Mesothelial cell of epicardium (in vitro differentiated cells): ENCODE results near the gene LSP1. TPM values are rescaled to one million over a fixed set of nuclear protein-coding genes. Genes with fewer than 3 reads are reported as not detected.

Experiments
- DNase-seq, 2 experiments: peaks; one replicate each; pipeline ENCODE4 v3.0.0; 2021; ENCODE audit warnings: low spot score in 2 of 2; ENCODE audit not compliant: unreplicated experiment in 2 of 2
- H3K27ac Mint-ChIP-seq: 2 replicates; pipeline ENCODE4 v1.8.0; 2021; ENCODE audit warnings: mixed read lengths
- H3K27me3 Mint-ChIP-seq: 2 replicates; pipeline ENCODE4 v1.8.0; 2021; ENCODE audit warnings: low read depth, mixed read lengths
- H3K36me3 Mint-ChIP-seq: 2 replicates; pipeline ENCODE4 v1.8.0; 2021; ENCODE audit warnings: mixed read lengths
- H3K4me1 Mint-ChIP-seq: 2 replicates; pipeline ENCODE4 v1.8.0; 2021; ENCODE audit warnings: mixed read lengths
- H3K4me3 Mint-ChIP-seq: 2 replicates; pipeline ENCODE4 v1.8.0; 2021; ENCODE audit warnings: mild to moderate bottlenecking, moderate library complexity, mixed read lengths
- H3K9me3 Mint-ChIP-seq: 2 replicates; pipeline ENCODE4 v1.8.0; 2021; ENCODE audit warnings: mixed read lengths
- CTCF ChIP-seq: fragments of 200-600 bp; sonication (generic); IDR thresholded peaks from one replicate; pipeline ENCODE4 v1.5.0; 2021; ENCODE audit warnings: antibody characterized with exemption; ENCODE audit not compliant: unreplicated experiment
- total RNA-seq: library from RNA; stranded (reverse); gene quantifications from 3 replicates; pipeline ENCODE4 v1.2.1, GENCODE V29; 2021

The LSP1 gene
- total RNA-seq, 1 donor from 2014 or later = 4.9 TPM

GRCh38 chr11:1920128-1920908, 67.4 kb downstream of the LSP1 start:
- Mint-ChIP-seq H3K27ac (no peak overlapping the region), H3K27me3 (peaks cover 3% of the 10 kb centered on the region), H3K9me3 (no peaks in the 10 kb centered on the region), H3K4me1 (peaks cover 21% of the 10 kb centered on the region), H3K36me3 (no peaks in the 10 kb centered on the region), H3K4me3 (no peak overlapping the region)
- TF ChIP-seq CTCF = no peak
- no peak for DNase-seq

- Mint-ChIP-seq H3K27ac (no peak overlapping the region), H3K4me1 (peaks cover 23% of the 10 kb centered on the region), H3K9me3 (no peaks in the 10 kb centered on the region), H3K4me3 (no peak overlapping the region), H3K27me3 (no peaks in the 10 kb centered on the region), H3K36me3 (no peaks in the 10 kb centered on the region)
- DNase-seq = no peak
- no peak for TF ChIP-seq CTCF
Measured at GRCh38 chr11:1920909-1921573, 68.2 kb downstream of the LSP1 start.

GRCh38 chr11:1921574-1922141, 68.8 kb downstream of the LSP1 start:
- no peak overlapping the region for H3K4me3 Mint-ChIP-seq
- H3K4me1 Mint-ChIP-seq = peaks cover 28% of the 10 kb centered on the region
- no peaks in the 10 kb centered on the region for H3K27me3 Mint-ChIP-seq
- no peak for DNase-seq
- peak overlapping the region; percentile 82 for H3K27ac Mint-ChIP-seq
- no peaks in the 10 kb centered on the region for H3K36me3 Mint-ChIP-seq
- TF ChIP-seq CTCF = no peak
- H3K9me3 Mint-ChIP-seq = no peaks in the 10 kb centered on the region

- Mint-ChIP-seq H3K9me3 (no peaks in the 10 kb centered on the region), H3K4me3 (no peak overlapping the region), H3K4me1 (peaks cover 36% of the 10 kb centered on the region), H3K36me3 (no peaks in the 10 kb centered on the region), H3K27ac (no peak overlapping the region), H3K27me3 (no peaks in the 10 kb centered on the region)
- no peak for DNase-seq
- TF ChIP-seq CTCF = no peak
Measured at GRCh38 chr11:1922481-1923081, 69.7 kb downstream of the LSP1 start.

- no peak for TF ChIP-seq CTCF
- Mint-ChIP-seq H3K27me3 (no peaks in the 10 kb centered on the region), H3K4me3 (no peak overlapping the region), H3K4me1 (peaks cover 36% of the 10 kb centered on the region), H3K27ac (peak overlapping the region; percentile 2), H3K36me3 (no peaks in the 10 kb centered on the region), H3K9me3 (no peaks in the 10 kb centered on the region)
- no peak for DNase-seq
Measured at GRCh38 chr11:1923201-1923956, 70.5 kb downstream of the LSP1 start.
